ENCODE data around the gene DOCK2. TPM values are rescaled to one million over a fixed set of nuclear protein-coding genes. Genes with fewer than 3 reads are reported as not detected.

The DOCK2 gene
- total RNA-seq, 1 experiment from 2014 or later: 1.4 TPM

- in situ Hi-C loops (cut with HindIII; ENCODE audit: low pct_unique_long_range_greater_than_20kb, low sequenced_read_pairs) (no loop called here), intact Hi-C loops (cut with micrococcal nuclease; ENCODE audit: unreplicated experiment) (no loop called here)
- TF ChIP-seq CTCF (IDR thresholded peaks at IDR 0.05) (no peak), TCF7L2 (IDR thresholded peaks at IDR 0.05; ENCODE audit: low read depth, low read length) (no peak), SIN3A (IDR thresholded peaks at IDR 0.05; ENCODE audit: borderline replicate concordance, insufficient read depth, low read depth, low read length) (no peak), REST (IDR thresholded peaks at IDR 0.05; ENCODE audit: insufficient read depth in 1 of 2, low read depth in 2 of 2, low read length in 1 of 2) (no peak), POLR2AphosphoS5 (IDR thresholded peaks at IDR 0.05; ENCODE audit: low read depth, low read length) (no peak)
- BruUV-seq (replicated peaks): no TSS peak
- ChIA-PET CTCF (interaction anchor here (0.6 kb wide), 1 partner anchor 891 kb away, joined by 6 read pairs; no protein-coding TSS in a partner anchor), POLR2A (no interaction called here)
- no peak overlapping the region for H3K4me3 ChIP-seq (ENCODE audit: low read depth in 2 of 2, low read length in 2 of 2)
- no peaks in the 10 kb centered on the region for H3K36me3 ChIP-seq (ENCODE audit: control insufficient read depth, insufficient read depth, low read length)
- DNase-seq (ENCODE audit: low read depth, low spot score) (no peak), ATAC-seq (no peak)
- H3K9me3 ChIP-seq (ENCODE audit: control insufficient read depth, insufficient read depth, low read depth, low read length): no peaks in the 10 kb centered on the region
- H3K4me1 ChIP-seq (ENCODE audit: control insufficient read depth, insufficient read depth, low read length): no peaks in the 10 kb centered on the region; the same call in 1 of the 2 replicates
- H3K27ac ChIP-seq (ENCODE audit: low read length): no peak overlapping the region
- H3K27me3 ChIP-seq (ENCODE audit: control insufficient read depth, insufficient read depth, low read length): no peaks in the 10 kb centered on the region
Measured at GRCh38 chr5:169895926-169896325, 258.9 kb downstream of the DOCK2 start.

GRCh38 chr5:169897481-169897880 is 260.4 kb downstream of the DOCK2 start:
- Histone ChIP-seq H3K4me1 (ENCODE audit: control insufficient read depth, insufficient read depth, low read length) (no peaks in the 10 kb centered on the region; the same call in 1 of the 2 replicates), H3K36me3 (ENCODE audit: control insufficient read depth, insufficient read depth, low read length) (no peaks in the 10 kb centered on the region), H3K4me3 (ENCODE audit: low read depth in 2 of 2, low read length in 2 of 2) (no peak overlapping the region), H3K27me3 (ENCODE audit: control insufficient read depth, insufficient read depth, low read length) (no peaks in the 10 kb centered on the region), H3K9me3 (ENCODE audit: control insufficient read depth, insufficient read depth, low read depth, low read length) (no peaks in the 10 kb centered on the region), H3K27ac (ENCODE audit: low read length) (no peak overlapping the region)
- POLR2A ChIA-PET: no interaction called here
- intact Hi-C loops (cut with micrococcal nuclease; ENCODE audit: unreplicated experiment): no loop called here
- CTCF ChIA-PET: no interaction called here
- in situ Hi-C loops (cut with HindIII; ENCODE audit: low pct_unique_long_range_greater_than_20kb, low sequenced_read_pairs): no loop called here
- DNase-seq (ENCODE audit: low read depth, low spot score) (no peak), ATAC-seq (no peak)
- no TSS peak for BruUV-seq (replicated peaks)
- TF ChIP-seq REST (IDR thresholded peaks at IDR 0.05; ENCODE audit: insufficient read depth in 1 of 2, low read depth in 2 of 2, low read length in 1 of 2): no peak
